NCI-H2227 treated with DMSO at 0.1 percent for 48 hours (cell line): ENCODE results near the gene CFTR.

Source experiments
- DNase-seq: peaks from one replicate; lab custom pipeline; 2025; lab: John Stamatoyannopoulos, UW

The CFTR gene

DNA sequence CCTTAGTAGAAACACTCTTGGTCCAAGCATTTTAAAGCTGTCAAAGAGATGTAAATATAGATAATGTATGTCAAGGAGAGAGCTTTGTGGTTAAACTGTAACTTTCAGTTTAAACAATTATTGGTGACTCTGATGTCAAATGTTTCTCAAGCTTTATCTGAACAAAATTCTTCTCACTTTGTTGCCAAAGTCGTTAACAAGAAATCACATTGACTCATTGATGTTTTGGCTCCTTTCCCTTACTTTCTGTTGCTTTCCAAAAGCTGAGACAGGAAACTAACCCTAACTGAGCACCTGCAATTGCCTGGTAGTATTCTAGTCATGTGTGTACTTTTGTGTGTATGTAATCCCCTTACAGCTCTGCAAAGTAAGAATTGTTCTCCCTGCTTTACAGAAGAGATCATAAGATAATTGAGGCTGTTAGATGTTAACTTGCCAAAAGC is 108.5 kb downstream of the CFTR start:
- no peak for DNase-seq

DNA sequence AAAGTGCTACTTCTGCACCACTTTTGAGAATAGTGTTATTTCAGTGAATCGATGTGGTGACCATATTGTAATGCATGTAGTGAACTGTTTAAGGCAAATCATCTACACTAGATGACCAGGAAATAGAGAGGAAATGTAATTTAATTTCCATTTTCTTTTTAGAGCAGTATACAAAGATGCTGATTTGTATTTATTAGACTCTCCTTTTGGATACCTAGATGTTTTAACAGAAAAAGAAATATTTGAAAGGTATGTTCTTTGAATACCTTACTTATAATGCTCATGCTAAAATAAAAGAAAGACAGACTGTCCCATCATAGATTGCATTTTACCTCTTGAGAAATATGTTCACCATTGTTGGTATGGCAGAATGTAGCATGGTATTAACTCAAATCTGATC is 110.4 kb downstream of the CFTR start:
- no peak for DNase-seq

DNA sequence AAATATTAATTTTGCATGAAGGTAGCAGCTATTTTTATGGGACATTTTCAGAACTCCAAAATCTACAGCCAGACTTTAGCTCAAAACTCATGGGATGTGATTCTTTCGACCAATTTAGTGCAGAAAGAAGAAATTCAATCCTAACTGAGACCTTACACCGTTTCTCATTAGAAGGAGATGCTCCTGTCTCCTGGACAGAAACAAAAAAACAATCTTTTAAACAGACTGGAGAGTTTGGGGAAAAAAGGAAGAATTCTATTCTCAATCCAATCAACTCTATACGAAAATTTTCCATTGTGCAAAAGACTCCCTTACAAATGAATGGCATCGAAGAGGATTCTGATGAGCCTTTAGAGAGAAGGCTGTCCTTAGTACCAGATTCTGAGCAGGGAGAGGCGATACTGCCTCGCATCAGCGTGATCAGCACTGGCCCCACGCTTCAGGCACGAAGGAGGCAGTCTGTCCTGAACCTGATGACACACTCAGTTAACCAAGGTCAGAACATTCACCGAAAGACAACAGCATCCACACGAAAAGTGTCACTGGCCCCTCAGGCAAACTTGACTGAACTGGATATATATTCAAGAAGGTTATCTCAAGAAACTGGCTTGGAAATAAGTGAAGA is 112.3 kb downstream of the CFTR start:
- DNase-seq, result no peak

DNA sequence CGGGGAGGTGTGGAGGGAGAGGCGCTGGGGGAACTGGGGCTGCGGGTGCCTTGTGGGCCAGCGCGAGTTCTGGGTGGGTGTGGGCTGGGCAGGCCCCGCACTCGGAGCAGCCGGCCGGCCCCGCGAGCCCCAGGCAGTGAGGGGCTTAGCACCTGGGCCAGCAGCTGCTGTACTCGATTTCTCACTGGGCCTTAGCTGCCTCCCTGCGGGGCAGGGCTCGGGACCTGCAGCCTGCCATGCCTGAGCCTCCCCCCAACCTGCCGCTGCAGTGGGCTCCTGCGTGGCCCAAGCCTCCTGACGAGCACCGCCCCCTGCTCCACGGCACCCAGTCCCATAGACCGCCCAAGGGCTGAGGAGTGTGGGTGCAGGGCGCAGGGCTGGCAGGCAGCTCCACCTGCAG is 116.3 kb downstream of the CFTR start:
- DNase-seq, result no peak

DNA sequence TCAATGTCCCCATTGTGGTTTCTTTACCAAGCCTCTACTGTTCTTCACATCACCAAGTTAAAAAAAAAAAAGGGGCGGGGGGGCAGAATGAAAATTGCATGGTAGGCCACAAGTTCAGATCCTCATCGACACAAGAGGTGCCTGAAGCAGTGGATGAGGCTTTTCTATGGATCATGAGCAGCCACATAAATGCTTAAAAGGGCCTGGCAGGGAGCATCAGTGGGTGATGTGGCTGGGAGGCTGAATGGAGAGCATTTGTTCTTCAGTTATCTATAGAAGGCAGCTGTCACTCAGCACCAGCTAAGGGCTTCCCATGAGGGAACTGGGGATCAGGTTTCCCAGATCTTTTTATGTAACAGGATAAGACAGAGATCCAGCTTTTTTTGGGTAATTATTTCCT is 117.9 kb downstream of the CFTR start:
- DNase-seq, result no peak

DNA sequence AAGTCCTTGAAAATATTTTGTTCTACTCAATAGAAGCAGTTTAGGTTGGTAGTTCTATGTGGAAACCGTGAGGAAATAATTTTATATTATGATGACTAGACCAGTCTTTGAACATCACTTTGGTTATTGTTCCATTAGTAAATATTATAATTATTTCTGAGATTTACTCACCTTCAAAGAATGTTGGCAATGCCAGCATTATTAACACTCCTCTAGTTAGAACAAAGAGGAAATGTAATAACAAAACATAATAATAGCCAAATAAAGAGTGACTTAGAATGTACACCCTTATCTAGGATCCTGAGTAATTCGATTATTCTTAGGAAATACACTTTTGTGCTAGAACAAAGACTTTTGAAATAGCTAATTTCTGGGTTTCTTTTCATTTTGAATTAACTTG is 121.1 kb downstream of the CFTR start:
- DNase-seq, result no peak

DNA sequence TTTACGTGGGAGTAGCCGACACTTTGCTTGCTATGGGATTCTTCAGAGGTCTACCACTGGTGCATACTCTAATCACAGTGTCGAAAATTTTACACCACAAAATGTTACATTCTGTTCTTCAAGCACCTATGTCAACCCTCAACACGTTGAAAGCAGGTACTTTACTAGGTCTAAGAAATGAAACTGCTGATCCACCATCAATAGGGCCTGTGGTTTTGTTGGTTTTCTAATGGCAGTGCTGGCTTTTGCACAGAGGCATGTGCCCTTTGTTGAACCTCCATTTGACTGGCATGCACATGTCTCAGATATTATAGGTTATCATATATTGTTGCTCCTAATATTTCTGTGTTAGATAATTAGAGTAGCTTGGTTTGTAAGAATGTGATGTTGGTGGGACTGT is 123.8 kb downstream of the CFTR start:
- DNase-seq, result no peak

DNA sequence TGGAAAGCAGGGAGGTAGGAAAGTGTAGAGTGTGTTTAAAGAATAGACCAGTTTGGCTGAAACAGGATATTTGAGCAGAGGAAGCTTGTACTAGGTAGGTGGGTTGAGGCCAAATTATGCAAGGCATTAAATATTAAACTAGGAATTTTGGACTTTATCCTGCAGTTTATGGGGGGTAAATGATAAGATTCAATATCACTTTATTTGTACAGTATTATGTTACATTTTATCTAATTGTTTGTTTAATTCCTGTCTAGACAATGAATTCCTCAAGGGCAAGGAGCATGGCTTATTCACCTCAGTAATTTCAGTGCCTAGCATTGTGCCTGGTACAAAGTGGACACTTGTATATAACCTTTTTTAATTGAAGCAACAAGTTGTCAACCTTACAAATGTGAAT is 125.9 kb downstream of the CFTR start:
- DNase-seq, result no peak

DNA sequence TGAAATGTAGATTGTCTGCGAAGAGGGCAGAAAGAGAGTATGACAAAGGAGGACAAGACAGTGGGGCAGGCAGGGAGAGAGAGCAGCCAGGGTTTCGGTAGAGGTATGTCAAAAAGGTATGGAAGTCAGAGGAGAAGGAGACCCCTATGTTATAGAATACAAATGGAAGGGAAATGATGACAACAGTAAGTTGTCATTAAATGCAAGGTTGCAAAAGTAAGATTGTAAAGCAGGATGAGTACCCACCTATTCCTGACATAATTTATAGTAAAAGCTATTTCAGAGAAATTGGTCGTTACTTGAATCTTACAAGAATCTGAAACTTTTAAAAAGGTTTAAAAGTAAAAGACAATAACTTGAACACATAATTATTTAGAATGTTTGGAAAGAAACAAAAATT is 126.3 kb downstream of the CFTR start:
- no peak for DNase-seq

DNA sequence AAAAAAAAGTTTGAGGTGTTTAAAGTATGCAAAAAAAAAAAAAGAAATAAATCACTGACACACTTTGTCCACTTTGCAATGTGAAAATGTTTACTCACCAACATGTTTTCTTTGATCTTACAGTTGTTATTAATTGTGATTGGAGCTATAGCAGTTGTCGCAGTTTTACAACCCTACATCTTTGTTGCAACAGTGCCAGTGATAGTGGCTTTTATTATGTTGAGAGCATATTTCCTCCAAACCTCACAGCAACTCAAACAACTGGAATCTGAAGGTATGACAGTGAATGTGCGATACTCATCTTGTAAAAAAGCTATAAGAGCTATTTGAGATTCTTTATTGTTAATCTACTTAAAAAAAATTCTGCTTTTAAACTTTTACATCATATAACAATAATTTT is 130.6 kb downstream of the CFTR start:
- no peak for DNase-seq

DNA sequence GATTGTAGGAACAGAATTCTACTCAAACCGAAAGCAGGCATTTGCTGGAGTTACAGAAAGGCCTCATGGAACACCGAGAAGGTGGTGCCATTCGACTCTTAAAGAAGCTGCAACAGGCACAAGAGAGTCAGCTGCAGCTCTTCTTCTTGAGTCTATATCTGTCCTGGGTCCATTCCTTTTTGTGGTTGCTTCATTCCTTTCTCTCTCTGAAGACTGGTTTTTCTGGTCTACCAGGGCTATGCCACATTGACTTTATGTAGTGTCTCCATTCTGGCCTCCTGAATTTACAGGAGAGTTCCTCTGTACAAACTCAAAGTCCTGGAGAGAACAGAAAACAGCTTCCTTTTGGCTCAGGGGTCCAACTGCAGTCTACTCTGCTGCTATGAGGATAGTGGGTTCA is 132.8 kb downstream of the CFTR start:
- DNase-seq, result no peak

DNA sequence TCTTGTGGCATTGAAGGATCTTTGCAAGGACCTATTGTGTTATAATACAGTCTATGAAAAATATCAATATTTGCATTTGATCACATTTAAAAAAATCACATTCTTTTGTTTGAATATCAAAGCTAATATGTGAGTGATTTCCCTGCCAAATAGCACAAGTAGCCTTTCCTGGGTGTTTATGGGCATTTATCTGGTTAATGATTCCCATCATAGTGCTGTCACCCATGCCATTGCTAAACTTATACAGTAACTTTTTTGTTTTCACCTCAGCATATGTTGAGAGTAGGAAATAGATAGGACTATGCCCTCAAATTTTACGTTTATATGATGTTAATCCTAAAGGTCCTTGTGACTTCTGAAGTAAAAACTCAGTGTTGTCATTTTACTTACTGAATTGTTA is 136.9 kb downstream of the CFTR start:
- DNase-seq, result no peak

DNA sequence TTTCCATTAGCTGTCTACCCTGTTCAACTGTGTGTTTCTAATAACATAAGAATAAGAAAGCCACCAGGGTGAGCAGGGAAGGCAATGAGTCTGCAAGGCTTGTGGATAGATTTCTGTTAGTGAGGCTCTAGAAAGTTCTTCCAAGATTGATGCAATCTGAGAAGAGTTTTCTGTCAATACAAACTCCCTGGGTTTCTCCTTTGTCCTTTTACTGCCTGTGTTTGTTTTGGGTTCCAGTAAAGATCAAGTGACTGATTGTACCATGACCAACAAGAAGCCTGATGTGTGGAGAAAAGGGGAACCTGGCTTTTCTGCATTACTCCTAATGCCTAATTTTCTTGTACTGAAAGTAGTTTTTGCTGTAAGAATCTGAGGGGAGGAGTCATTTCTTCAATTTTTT is 139.9 kb downstream of the CFTR start:
- no peak for DNase-seq

DNA sequence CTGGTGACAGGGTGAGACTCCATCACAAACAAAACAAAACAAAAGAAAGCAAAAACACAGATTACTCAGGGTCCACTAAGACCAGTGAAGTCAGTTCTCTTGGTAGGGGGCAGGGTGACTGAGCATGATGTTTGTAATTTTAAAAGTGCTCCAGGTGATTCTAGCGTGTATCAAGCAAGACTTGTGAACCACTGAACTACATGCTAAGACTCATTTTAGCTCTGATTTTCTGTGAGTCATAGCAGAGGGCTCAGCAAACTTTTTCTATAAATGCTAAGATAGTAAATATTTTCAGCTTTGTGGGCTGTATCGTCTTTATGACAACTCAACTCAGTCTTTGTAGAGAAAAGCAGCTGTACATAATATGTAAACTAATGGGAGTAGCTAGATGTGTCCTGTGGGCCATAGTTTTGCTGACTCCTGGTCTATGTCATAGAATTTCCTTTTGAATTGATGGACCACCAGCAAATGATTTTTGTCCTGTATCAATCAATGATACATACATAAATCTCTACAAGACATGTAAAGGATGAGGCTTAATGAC is 141.3 kb downstream of the CFTR start:
- no peak for DNase-seq

DNA sequence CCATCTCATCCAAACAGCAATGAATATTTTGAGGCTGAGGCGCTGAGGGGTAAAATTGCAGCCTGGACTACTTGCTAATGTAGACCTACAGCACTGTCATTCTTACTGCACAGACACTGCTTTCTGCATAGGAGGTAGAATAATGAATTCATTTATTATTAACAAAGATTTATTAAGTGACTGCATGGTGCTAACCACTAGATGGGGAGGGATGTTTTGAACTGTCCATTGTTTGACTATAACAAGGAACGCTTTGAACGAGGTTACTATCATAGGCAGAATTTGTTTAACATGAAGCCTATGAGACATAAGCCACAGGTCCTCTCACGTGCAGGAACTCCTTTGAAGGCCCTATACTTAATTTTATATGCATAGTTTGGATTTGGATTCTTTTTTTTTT is 143.8 kb downstream of the CFTR start:
- no peak for DNase-seq

DNA sequence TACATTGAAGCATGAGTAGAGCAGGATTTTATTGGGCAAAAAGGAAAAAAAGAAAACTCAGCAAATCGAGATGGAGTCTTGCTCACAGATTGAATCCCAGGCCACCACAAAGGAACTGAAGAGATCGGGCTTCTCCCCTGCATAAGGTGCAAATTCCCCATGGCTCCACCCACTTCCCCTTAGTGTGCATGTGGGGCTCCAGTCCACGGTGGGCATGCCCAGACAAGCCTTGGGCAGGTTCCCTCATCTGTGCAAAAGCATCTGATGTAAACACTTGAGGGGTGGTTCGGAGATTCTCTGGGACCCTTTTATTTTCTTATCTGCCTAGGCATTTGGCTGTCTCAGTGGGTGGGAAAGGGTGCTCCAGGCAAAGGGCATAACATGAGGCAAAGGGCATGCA is 150.7 kb downstream of the CFTR start:
- DNase-seq, result no peak

DNA sequence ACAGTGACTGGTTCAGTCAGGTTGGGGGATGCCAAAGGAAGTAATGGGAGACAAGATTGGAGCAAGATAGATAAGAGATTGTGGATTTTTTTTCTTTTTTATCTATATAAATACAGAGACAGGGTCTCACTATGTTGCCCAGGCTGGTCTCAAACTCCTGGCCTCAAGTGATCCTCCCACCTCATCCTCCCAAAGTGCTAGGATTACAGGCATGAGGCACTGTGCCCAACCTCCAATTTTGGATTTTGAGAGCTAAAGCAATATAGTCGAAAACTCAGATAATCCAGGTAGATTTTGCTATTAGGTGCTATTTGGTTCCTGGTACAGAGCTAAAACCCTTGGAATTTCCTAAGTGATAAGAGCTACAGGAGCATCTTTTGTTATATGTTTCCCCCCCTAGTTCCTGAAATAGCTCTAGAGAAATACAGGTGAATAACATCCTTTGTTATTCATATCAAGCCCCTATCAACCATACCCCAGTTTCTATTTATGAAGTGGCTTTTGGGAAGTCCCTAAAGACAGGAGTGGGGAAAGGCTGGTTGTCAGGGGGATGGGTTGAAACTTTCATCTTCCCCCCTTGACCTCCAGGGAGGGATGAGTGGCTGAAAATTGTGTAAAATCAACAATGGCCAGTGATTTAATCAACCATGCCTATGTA is 151.2 kb downstream of the CFTR start:
- no peak for DNase-seq

DNA sequence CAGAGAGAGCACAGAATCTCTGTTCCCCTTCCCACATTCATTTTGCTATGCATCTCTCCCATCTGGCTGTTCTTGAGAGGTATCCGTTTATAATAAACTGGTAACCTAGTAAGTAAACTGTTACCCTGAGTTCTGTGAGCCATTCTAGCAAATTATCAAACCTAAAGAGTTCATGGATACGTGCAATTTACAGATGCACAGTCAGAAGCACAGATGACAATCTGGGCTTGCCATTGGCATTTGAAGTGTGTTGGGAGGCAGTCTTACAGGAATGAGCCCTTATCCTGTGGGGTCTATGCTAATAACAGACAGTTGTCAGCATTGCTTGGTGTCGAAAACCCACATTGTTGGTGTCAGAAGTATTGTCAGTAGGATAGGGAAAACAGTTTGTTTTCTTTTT is 151.8 kb downstream of the CFTR start:
- DNase-seq, result no peak

DNA sequence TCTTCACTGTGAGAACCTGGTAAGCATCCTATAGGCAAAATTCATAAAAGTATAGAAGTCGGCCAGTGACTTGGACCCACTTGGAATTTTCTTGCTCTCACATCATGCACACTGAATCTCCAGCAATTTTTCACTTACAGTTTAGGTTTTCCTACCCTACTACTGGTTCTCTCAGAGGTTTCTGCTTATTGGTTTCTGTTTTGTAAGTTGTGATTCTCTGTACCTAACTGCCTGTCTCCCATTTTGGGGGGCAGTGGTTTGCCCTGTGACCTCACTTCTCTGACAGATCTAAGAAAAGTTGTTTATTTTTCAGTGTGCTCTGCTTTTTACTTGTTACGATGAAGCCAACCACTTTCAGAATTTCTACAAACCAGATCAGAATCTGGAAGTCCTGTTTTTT is 158.1 kb downstream of the CFTR start:
- DNase-seq, result no peak

DNA sequence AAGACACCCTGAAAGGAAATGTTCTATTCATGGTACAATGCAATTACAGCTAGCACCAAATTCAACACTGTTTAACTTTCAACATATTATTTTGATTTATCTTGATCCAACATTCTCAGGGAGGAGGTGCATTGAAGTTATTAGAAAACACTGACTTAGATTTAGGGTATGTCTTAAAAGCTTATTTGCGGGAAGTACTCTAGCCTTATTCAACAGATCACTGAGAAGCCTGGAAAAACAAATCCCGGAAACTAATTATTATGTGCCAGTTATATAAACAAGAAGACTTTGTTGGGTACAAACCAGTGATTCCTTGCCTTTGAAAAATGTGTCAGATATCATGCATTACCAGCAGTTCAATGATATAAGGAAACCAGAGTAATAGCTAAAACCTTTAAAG is 160.1 kb downstream of the CFTR start:
- DNase-seq, result no peak

DNA sequence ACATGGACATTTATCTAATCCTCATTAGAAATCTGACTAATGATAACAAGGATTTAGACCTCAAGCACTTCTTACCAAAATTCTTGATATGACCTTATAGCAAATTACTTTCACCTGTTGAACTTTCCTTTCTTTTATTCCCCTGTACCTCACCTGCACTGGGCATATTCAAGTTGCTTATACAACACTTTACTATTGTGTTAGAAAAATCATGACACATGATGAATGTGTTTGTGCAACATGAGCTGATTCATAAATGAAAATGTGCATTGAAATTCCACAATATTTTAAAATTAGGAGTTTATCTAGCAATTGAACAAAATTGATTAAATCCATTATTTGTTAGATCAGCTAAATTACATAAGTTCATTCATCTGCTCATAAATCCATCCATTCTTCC is 160.6 kb downstream of the CFTR start:
- no peak for DNase-seq

DNA sequence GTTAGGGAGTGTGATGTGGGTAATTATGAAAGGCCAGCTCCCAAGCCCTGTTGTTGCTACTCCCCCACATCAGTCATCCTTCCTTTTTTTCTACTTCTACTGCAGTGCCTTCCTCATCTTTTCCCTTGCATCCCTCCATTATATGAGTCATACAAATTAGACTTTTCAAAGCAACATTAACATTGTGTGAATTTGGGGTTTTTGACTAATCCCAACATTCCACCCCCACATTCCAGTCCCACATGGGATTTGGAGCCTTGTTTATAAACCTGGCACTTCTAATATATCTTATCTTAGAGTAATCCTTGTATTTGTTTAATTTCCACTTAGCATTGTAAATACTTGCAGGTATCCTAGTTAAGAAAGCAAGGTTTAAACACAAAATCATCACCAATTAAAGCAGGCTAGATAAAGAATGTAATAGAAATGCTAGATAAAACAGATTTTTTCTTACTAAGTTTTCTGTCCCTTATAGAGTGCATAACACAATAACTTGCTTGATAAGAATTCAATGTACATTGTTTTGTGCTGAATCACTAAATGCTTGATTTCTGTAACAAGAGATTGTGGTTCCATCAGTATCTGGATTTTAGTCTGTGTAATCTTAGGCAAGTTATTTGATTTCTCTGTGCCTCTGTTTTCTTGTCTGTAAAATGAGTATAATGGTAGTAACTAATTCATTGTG is 165.8 kb downstream of the CFTR start:
- DNase-seq, result no peak

DNA sequence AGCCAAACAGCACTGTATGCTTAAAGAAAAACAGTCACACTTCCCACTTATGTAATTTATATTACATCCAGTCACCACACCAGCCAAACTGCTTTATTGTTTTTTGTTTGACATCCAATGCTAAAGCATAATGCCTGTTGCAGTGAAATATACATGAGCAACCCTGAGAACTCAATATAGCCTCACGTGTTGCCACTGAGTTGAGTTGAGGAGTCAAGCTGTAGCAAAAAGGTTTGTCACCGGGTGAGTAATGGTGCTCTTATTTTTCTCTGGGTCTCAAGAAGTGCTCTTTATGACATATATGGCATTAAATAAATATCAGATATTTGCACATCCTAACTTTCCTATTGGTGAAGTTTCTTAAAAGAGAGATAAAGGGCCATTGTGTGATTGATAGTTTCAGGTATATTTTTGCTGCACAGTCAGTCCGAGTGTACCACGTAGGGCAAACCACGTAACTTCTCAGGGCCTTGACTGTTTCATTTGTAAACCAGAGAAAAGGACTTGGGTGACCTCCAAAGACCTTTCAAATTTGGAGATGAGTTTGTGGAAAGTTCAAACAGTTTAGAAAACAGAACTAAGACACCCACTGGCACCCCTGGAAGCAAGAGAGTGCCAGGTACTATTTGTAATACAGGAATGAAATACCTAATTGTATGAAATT is 168.5 kb downstream of the CFTR start:
- DNase-seq, result no peak
